Right kidney (tissue), 1 donor: ENCODE measurements around the gene CASS4.
A peak's percentile ranks its signal among the peaks of the same experiment; 100 is the strongest.

ENCODE experiments used
- DNase-seq: peaks from one replicate; pipeline ENCODE4 v3.0.0-alpha.2; 2016

Gene CASS4

DNA sequence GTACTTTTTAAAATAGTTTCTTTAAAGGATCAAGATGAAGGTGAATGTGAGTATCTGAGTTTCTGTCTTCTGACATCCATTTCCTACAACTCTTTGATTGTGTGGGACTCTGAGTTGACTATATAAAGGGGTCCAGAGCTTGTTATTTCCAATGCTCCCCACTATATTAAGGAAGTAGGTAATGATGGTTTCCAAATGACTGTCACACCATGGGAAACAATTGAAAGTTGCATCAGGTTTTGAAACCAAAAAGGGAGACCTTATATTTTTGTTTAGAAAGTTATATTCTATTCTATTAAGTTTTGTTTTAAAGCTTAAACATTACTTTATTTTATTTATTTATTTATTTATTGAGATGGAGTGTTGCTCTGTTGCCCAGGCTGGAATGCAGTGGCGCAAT, 11.2 kb downstream of the CASS4 start:
- no peak for DNase-seq

DNA sequence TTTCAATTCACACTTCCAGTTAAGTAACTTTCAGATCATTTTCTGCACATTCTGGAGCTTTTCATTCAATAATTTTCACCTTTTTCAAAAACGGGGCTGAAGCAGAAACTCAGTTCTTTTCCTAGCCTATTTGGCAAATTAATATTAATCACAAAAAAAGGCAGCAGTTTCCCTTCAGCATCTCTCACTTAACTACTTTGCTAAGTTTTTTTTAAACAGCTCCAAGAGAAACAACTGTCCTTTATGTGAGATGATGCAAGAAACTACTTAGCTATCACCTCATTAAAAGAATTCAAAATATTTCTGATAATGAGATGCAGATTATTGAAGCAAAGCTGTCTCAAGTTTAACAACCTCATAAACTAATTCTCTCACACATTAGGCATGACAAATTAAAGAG, 11.8 kb downstream of the CASS4 start:
- DNase-seq, result no peak

DNA sequence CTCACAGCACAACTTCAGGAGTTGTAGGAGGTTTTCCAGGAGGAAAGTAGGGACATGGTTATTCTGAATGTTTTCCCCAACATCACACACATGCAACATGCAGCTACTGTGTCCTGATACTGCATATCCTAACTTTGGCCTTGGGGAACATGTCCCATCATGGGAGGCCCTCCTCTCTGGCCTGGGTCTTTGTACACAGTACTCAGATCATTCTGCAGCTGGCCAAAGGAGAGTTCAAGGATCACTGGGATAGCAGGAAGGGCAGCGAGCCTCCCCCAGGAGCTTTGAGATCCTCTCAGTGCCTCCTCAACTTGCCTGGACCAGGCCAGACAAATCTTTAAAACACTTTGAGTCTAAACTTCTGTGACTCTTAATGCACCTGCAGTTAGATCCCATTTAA, 12.9 kb downstream of the CASS4 start:
- no peak for DNase-seq

DNA sequence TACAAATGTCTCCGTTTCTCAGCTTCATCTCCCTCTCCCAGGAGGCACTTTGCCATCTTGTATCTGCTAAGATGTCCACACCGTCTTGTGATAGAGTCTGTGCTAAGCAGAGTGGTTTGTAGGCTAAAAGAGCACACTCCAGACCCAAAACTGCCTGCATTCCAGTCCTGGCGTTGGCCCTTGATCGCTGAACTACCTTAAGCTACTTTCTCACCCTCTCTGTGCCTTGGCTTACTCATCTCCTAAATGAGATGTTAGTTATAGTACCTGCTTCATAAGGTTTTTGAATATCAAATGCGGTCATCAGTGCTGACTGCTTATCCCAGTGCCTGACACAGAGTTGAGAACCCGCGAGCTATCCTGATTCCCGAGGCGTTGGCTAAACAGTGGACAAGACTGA, 14.0 kb downstream of the CASS4 start:
- DNase-seq, result no peak

DNA sequence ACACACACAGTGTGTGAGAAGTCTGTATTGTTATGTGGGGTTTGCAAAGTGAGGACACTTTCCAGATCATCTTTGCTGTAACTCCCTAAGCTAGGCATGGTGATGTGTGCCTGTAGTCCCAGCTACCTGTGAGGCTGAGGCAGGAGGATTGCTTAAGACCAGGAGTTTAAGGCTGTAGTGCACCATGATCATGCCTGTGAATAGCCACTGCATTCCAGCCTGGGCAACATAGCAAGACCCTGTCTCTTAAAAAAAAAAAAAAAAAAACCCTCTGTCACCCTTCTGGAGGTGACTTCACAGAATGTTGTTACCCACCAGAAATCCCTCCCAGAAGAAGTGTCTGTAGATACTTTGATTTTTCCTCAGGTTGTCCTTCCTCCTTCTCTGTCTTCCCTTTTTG, 14.9 kb downstream of the CASS4 start:
- DNase-seq, result no peak

DNA sequence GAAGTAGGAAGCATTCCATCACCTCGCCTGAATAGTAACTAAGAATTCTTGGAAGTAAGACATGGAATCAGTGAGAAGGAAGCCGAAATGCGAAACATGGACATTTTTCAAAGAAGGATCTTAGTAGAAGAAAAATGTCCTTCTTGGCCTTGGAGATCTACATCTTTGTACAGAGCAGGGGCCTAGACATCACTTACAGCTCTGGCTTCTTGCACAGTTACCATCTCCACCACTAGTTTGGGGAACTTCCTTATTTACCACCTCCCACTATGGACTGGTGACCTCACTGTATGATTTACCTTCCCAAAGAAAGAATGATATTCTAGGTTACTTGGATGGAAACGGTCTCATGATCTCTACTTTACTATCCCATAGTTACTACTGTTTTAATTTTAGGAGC, 15.7 kb downstream of the CASS4 start:
- no peak for DNase-seq

DNA sequence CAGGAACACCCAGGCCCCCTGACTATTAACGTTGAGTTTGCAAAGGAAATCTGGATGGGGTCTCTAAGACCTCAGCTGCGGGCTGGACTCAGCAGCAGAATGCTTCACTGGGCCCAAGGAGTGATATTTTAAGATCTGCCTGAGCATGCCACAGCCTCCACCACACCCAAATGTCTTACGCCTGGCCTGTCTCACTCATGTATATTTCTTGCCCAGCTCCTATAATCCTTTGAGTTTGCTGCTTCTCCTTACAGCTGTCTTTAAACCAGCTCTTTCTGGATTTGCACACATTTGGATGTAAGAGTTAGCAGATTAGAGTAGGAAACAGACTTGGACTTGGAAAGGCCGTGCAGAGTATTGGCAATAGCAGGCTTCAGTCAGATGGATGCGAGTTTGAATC, 16.4 kb downstream of the CASS4 start:
- DNase-seq, result no peak

DNA sequence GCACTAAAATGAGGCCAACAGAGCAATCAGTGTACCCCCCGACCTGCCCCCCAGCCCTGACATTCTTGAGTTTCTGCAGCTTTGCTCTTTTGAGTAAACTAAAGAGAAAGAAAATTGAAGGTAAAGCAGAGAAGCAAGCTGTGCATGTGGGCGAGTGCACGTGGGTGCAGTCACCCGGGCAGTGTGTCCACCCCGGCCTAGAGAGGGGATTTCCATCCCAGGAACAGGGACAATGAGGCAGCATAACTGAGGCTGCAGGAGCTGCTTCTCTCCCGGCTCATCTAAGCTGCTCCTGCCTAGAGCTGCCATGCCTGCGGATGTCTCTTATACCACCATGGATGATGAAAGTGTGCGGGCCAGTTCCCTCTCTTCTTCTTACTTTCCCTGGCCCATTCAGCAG, 16.8 kb downstream of the CASS4 start:
- DNase-seq, result no peak

DNA sequence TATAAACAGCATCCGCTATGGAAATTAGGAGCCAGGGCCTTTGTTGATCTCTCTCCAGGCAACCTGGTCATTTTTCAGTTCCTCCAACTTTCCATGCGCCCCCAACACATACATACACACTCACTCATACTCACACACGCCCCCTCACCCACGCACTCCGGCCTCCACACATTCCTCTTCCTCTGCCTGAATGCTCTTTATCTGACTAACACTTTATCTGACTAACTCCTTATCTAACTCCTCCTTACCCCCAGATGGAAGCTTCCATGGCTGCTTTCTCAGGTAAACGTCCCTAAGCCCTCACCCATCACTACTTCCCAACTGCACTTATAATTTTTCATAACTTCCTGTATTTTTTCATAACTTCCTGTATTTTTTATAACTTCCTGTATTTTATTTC, 17.4 kb downstream of the CASS4 start:
- DNase-seq, result no peak

DNA sequence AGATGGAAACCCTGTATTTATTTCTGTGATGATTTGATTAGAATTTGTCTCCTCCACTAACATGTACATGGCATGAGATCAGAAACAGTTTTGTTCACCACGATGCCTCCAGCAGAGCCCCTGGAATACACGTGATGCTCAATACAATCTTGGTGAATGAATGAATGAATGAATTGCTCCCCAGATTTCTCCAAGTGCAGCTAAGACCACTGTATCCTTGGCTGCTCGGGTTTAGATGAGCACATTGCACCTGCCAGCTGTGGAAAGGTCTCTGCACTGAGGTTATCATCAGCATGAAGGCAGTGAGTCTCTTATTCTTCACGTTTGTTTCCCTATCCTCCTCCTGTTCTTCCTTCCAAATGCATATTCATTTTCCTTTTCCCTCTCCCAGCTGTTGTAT, 17.9 kb downstream of the CASS4 start:
- DNase-seq, result no peak

DNA sequence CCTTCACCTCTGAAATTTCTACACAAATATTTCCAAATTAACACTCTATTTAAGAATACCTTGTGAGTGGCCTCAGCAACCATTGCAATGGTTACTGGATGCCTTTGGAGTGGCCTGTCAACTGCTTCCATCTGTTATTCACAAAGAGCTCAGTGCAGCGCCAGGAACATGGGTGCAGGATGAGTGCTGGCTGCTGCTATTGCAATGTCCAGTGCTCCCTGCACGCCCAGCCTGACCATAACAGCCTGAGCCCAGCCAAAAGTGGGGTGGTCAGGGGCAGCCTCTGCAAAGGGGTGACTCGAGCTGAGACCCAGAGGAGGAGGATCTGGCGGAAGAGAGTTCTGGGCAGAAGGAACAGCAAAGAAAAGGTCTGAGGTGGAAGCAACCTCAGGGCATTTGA, 18.4 kb downstream of the CASS4 start:
- no peak for DNase-seq

DNA sequence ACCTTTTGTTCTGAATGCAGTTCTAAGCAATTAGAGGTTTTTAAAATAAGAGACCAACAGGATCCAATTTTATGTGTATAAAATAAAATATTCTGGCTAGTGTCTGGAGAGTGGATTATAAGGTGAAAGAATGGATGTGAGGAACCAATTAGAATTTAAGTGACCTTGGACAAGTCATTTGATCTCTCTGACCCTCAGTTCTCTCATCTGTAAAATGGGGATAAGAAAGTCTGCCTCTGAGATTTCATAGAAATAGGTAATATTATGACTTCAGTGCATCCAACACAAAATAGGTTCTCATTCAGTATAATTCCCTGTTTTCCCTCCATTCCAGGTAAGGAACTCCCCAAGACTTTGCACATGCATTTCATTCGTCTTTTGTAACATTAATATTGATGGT, 18.9 kb downstream of the CASS4 start:
- DNase-seq, result no peak

DNA sequence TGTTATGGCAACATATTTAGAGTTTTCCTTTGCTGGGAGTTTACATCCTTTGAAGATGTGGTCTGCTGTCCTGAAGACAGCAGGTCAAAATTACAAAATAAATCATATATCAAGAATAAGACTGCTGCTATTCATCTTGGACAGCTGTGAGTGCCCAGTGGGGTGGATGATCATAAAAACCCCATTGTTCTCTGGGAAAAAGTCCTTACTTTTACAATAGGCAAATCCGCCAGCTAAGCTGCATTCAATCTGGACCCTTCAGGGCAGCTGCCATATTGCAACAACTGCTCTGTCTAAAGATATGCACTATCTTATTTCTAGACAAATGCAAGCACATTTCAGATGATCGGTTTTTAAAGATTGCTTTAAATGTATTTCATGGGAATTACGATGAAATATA, 19.4 kb downstream of the CASS4 start:
- no peak for DNase-seq

DNA sequence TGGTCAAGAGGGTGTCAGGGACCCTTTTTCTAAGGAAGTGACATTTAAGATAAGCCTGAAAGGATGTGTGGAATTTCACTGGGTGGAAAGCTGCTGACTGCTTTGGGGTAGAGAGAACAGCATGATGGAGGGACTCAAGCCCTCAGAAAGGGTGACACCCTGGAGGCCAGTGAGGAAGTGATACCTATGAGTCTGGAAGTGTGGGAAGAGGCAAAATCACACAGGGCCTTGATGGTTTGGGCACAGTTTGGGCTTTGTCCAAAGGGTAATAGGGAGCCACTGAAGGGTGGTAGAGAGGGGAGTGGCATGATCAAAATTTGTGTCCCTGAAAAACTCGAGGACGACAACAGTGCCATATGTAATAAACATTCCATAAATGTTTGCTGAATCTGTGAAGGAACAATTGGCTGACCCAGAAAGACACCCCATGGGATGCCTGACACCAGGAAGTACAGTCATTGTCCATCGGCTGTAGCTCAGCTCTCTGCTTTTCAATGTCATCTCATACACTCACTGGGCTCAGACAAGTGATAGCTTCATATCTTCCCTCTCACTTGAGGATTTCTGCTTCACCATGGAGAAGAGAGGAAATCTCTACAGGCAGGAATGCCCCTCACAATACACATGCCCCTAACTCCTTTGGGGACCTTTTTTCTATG, 21.3 kb downstream of the CASS4 start:
- no peak for DNase-seq

DNA sequence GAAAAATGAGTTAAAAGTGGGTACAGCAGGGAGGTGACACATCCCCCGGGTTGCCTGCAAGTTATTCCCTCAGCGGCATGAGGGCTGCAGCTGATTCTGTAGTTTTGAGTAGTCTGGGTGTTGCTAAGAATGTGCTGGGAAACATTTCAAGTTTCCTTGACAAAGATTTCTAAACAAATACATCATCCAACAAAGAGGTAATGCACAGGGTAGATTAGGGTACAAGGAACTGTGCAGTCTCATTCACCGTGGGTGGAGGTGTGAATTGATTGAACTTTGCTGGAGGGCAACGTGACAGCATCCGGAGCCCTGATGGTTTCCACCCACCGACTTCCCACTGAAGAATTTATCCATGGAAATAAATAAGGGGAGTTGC, 21.8 kb downstream of the CASS4 start:
- no peak for DNase-seq

DNA sequence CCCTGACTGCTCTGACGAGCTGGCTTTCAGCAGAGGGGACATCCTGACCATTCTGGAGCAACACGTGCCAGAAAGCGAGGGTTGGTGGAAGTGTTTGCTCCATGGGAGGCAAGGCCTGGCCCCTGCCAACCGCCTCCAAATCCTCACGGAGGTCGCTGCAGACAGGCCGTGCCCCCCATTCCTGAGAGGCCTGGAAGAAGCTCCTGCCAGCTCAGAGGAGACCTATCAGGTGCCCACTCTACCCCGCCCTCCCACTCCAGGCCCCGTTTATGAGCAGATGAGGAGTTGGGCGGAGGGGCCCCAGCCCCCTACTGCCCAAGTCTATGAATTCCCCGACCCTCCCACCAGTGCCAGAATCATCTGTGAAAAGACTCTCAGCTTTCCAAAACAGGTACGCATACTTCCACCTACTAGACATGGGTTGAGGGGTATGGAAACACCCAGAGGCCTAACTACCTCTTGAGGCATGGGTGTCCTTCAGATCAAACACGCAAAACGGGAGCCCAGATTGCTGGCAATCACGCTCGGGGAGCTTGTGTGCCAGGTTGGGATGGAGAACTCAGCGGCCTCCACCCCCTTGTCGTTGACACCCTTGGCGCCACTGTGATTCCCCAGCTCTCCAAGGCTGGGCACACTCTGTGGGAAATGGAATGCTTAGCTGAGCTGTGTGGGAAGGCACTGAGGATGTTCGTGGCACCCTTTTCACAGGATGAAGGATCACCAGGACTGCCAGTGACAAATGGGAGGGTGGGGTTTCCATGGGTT, 25.3 kb downstream of the CASS4 start:
- no peak for DNase-seq

DNA sequence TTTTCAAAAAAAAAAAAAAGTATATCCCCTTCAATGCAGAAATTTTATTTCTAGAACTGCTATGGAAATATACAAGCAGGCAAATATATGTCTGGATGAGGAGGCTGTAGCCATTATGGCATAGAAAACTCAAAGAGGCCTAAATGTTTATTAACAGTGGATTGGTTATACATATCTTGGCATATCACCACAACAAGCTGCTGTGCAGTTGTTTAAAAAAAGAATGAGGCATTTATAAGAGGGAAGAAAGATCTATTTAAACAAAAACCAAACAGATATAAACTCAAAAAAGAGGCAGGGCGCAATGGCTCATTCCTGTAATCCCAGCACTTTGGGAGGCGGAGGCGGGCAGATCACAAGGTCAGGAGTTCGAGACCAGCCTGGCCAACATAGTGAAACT, 26.2 kb downstream of the CASS4 start:
- no peak for DNase-seq

DNA sequence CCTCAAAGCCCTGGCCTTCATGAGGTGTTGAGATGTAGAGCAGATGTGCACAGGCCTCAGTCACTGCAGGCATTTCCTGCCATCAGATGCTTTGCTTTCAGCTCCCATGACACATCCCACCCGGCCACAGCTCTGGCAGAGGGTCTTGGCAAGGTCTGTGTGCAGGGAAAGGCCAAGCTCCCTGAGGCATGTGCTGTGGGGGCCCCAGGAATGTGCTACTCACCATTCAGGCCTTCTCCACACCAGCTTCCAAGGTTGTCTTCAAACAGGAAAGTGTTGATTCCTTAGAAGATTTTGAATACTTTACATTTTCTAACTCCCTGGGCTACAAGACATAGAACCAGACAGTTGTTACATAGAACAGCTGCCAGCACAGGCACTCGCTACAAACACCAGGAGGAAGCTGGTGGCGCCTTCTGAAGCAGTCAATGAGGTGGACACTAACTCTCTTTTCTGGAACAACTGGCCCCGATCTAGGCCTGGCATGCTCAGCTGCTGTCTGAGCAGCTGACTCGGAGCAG, 27.8 kb downstream of the CASS4 start:
- peak; percentile 31 for DNase-seq

DNA sequence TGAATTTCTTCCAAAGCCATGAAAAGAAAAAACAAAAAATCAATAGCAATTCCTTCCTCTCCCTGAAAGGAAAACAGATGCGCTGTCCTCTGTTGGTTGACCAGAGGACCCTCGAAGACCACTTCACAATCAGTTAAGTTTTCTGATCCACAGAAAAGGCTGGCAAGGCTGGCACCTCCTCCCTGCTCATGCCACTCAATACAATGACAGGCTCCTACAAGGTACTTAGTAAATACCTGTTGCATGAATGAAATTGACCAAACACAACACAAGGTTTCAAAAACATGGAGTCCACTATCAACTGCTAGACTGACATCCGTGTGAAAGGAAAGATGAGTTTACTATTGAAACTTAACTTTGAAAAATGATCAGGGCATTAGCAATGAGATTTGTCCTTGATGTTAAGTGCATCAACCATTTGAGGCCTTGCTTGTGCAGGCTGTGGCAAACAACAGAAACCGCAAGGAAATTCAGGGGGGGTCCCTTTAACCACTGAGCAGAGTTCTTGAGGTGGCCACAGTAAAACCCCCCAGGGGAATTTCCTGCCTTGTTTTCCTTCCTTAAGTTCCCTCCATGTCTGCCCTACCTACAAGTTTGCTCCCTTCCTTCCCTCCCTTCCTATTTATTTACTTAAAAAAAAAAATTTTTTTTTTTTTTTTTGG, 28.4 kb downstream of the CASS4 start:
- DNase-seq, result no peak

DNA sequence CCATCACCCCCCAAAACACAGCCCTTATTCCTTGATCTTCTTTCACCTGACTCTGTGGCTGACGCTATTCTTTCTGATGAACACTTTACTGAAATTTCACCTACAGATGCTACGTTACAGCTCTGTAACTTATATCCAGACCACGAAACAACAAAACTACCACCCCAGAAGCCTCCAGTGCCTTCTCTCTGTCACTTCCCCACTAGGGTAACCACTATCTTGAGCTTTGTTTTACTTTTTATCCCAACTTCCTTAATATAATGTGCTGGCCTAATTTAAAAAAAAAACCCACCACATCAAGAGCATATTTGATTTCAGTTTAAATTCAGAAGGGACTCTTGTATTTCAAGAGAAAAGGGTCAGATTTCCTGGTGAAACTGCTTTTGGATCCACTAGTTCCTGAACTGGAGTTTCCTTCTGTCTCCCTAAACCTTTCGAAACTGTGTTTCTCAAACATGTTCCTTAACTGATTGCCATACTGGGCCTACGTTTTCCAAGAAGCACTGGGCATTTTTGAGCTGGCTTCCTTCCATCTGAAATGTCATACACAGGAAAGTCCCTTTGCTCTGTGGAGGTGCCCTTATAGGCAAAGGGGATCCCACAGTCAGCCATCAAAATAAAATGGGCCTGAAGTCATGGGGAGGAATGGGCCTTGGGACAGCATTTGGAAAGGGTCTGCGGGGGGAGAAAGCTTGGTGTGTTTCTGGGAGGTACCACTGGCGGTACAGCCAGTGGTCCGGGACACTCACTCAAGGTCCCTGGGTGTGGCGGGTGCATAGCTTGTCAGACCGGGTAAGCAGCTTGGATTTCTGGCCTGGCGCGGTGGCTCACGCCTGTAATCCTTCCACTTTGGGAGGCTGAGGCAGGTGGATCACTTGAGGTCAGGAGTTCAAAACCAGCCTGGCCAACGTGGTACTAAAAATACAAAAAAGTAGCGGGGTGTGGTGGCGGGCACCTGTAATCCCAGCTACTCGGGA, 30.6 kb downstream of the CASS4 start:
- DNase-seq, result no peak

DNA sequence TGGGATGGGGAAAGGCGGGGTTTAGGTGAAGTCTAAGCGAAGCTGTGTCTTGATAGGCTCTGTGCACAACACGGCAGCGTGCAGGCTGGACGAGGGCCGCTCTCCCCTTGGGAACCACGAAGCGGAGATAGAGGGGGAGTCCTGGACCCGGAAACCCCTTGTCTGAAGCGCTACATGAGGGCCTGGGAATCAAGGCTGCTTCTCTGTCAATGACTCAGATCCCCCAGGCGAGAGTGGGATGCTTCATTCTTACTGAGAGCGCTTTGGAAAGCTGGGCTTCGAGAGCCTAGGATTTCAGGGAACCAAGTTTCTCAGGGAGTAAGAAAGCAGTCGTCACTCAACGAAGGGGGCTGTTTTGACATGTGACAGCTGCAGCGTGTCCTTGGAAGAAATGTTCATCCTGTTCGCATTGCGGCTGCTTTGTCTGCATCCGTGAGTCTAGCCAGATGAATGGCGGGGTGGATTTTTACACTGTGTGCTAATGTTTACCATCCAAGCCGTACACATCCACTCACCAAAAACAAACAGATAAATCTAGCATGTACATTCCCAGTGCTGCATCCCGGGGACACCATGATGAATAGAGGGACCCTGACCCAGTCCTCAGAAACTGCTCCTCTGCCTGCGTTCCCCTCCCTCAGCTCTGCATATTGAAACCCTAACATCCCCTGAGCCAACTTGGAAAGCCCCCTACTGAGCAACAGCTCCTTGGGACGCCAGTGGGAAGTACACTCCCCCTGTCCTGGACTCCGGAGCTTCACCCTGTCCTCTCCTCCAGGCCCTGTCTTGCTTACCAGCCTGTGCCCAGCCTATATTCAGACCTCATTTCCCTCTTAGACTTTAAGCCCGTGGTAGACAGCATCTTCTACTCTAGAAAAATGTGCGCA, 31.8 kb downstream of the CASS4 start:
- peak; percentile 36 for DNase-seq
